ENCODE data around the gene OR8U1. TPM values are rescaled to one million over a fixed set of nuclear protein-coding genes. Genes with fewer than 3 reads are reported as not detected.
"Not testable (repeated sequence)": the region's sequence is repeated elsewhere in the genome, so short reads cannot be mapped to it uniquely, and the experiment has no call there.

OR8U1 gene
- total and polyA plus RNA-seq, 2 of the 8 experiments (the other 6 are each of a cell fraction or from before 2014, with no cell fraction given), result not detected

- H3K79me2 ChIP-seq (ENCODE audit: control insufficient read depth in 1 of 2, insufficient read depth in 2 of 2, low read length in 2 of 2); H4K20me1 ChIP-seq (replicated peaks in 1 of 2; ENCODE audit: control insufficient read depth in 1 of 2, insufficient read depth in 2 of 2, low read length in 2 of 2); H3K27me3 ChIP-seq (replicated peaks in 1 of 4; ENCODE audit: control insufficient read depth in 3 of 4, extremely low read depth in 1 of 4, insufficient read depth in 3 of 4, low read length in 3 of 4); H2BK120ac ChIP-seq (replicated peaks; ENCODE audit: low read depth, low read length); DNase-seq (ENCODE audit: low read depth in 1 of 2, low spot score in 2 of 2); H3K79me1 ChIP-seq (ENCODE audit: low read depth, low read length); H4K5ac ChIP-seq (ENCODE audit: insufficient read length, low read depth, low read length); H3K18ac ChIP-seq (ENCODE audit: extremely low read depth, low read length); H3K9ac ChIP-seq (replicated peaks in 1 of 4; ENCODE audit: extremely low read depth in 1 of 4, low read depth in 3 of 4, low read length in 3 of 4); H3K14ac ChIP-seq (ENCODE audit: insufficient read length); H2AFZ ChIP-seq (ENCODE audit: low read length); H3K23ac ChIP-seq (ENCODE audit: insufficient read length); H3K4me1 ChIP-seq (replicated peaks in 1 of 4; ENCODE audit: control insufficient read depth in 3 of 4, insufficient read depth in 4 of 4, low read length in 3 of 4); H3K4me2 ChIP-seq (ENCODE audit: insufficient read depth in 1 of 2, low read depth in 2 of 2, low read length in 2 of 2); H2BK20ac ChIP-seq (ENCODE audit: low read length); H3K9me3 ChIP-seq (ENCODE audit: insufficient read depth in 2 of 2, low read depth in 1 of 2, low read length in 1 of 2); CTCF ChIA-PET (ENCODE audit: partially characterized antibody); H2BK5ac ChIP-seq (ENCODE audit: low read depth, low read length); FAIRE-seq; H4K8ac ChIP-seq (ENCODE audit: extremely low read depth, insufficient read depth, low read length); H2BK15ac ChIP-seq (ENCODE audit: low read length); H2AK5ac ChIP-seq (ENCODE audit: low read depth, low read length); H3K4me3 ChIP-seq (ENCODE audit: extremely low read depth in 1 of 4, insufficient read depth in 2 of 4, low read depth in 3 of 4, low read length in 4 of 4); POLR2A ChIA-PET (ENCODE audit: partially characterized antibody); H3K23me2 ChIP-seq (ENCODE audit: low read depth, low read length); H3K27ac ChIP-seq (ENCODE audit: low read depth, low read length); H3K56ac ChIP-seq (replicated peaks; ENCODE audit: insufficient read length, low read depth, low read length); H3K36me3 ChIP-seq (ENCODE audit: control insufficient read depth in 2 of 4, insufficient read depth in 4 of 4, low read length in 3 of 4); H4K91ac ChIP-seq (replicated peaks; ENCODE audit: insufficient read length, low read length); H2BK12ac ChIP-seq (ENCODE audit: low read depth, low read length); H3K4ac ChIP-seq (replicated peaks; ENCODE audit: insufficient read length, low read depth, low read length): not testable (repeated sequence)
- WGBS, 2 experiments (ENCODE audit: extremely low coverage in 1 of 2, insufficient coverage in 1 of 2, insufficient read length in 1 of 2, insufficient replicate concordance in 2 of 2, low coverage in 1 of 2, low lambda C conversion rate in 2 of 2, missing lambda C conversion rate in 1 of 2), result 89% methylated on average over 17 of the region's 27 CpGs; no CpG with 5 or more reads in 1 of the 2 experiments
These were observed 26.5 kb downstream of the OR8U1 start for GRCh38 chr11:56401858-56402461.

Data from H1 (cell line).